Mesothelial cell of epicardium (in vitro differentiated cells): ENCODE measurements around the gene GLDN. TPM values are rescaled to one million over a fixed set of nuclear protein-coding genes. Genes with fewer than 3 reads are reported as not detected.

Experiments used
- DNase-seq, 2 experiments: peaks; one replicate each; pipeline ENCODE4 v3.0.0; 2021; ENCODE audit warnings: low spot score in 2 of 2; ENCODE audit not compliant: unreplicated experiment in 2 of 2
- H3K27ac Mint-ChIP-seq: 2 replicates; pipeline ENCODE4 v1.8.0; 2021; ENCODE audit warnings: mixed read lengths
- H3K27me3 Mint-ChIP-seq: 2 replicates; pipeline ENCODE4 v1.8.0; 2021; ENCODE audit warnings: low read depth, mixed read lengths
- H3K36me3 Mint-ChIP-seq: 2 replicates; pipeline ENCODE4 v1.8.0; 2021; ENCODE audit warnings: mixed read lengths
- H3K4me1 Mint-ChIP-seq: 2 replicates; pipeline ENCODE4 v1.8.0; 2021; ENCODE audit warnings: mixed read lengths
- H3K4me3 Mint-ChIP-seq: 2 replicates; pipeline ENCODE4 v1.8.0; 2021; ENCODE audit warnings: mild to moderate bottlenecking, moderate library complexity, mixed read lengths
- H3K9me3 Mint-ChIP-seq: 2 replicates; pipeline ENCODE4 v1.8.0; 2021; ENCODE audit warnings: mixed read lengths
- CTCF ChIP-seq: fragments of 200-600 bp; sonication (generic); IDR thresholded peaks from one replicate; pipeline ENCODE4 v1.5.0; 2021; ENCODE audit warnings: antibody characterized with exemption; ENCODE audit not compliant: unreplicated experiment
- total RNA-seq: library from RNA; stranded (reverse); gene quantifications from 3 replicates; pipeline ENCODE4 v1.2.1, GENCODE V29; 2021

GLDN gene
- total RNA-seq, 1 donor from 2014 or later: 0.38 TPM

DNA sequence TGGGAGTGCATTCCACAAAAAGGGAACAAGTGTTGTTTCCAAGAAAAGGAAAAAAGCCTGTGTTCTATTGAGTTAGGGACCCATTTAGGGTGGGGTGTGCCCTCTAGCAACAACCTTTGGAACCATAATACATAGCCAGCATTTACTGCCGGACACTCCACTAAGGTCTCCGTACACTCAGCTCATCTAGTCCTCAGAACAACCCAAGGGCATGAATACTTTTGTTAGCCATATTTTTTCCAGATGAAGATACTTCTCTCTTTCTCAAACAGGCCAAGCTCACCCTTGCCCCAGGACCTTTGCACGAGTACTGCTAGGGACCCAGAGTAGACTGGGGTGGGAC lies 46.2 kb downstream of the GLDN start:
- H3K27me3 Mint-ChIP-seq: no peaks in the 10 kb centered on the region
- no peak for TF ChIP-seq CTCF
- H3K27ac Mint-ChIP-seq: no peak overlapping the region
- no peak overlapping the region for H3K4me3 Mint-ChIP-seq
- no peaks in the 10 kb centered on the region for H3K4me1 Mint-ChIP-seq
- H3K36me3 Mint-ChIP-seq: no peaks in the 10 kb centered on the region
- H3K9me3 Mint-ChIP-seq: peaks cover under 1% of the 10 kb centered on the region
- no peak for DNase-seq

GRCh38 chr15:51388726-51389125 lies 47.3 kb downstream of the GLDN start:
- H3K27ac Mint-ChIP-seq: no peak overlapping the region
- no peaks in the 10 kb centered on the region for H3K4me1 Mint-ChIP-seq
- H3K27me3 Mint-ChIP-seq: no peaks in the 10 kb centered on the region
- no peaks in the 10 kb centered on the region for H3K36me3 Mint-ChIP-seq
- no peak for TF ChIP-seq CTCF
- H3K4me3 Mint-ChIP-seq: no peak overlapping the region
- peaks cover 3% of the 10 kb centered on the region for H3K9me3 Mint-ChIP-seq
- no peak for DNase-seq

GRCh38 chr15:51390241-51390965 lies 48.9 kb downstream of the GLDN start:
- Mint-ChIP-seq H3K9me3 (peaks cover 3% of the 10 kb centered on the region), H3K4me1 (no peaks in the 10 kb centered on the region), H3K36me3 (no peaks in the 10 kb centered on the region), H3K27me3 (no peaks in the 10 kb centered on the region), H3K27ac (no peak overlapping the region), H3K4me3 (no peak overlapping the region)
- DNase-seq: no peak
- no peak for TF ChIP-seq CTCF

- peaks cover 3% of the 10 kb centered on the region for H3K9me3 Mint-ChIP-seq
- H3K4me3 Mint-ChIP-seq: no peak overlapping the region
- no peak overlapping the region for H3K27ac Mint-ChIP-seq
- H3K36me3 Mint-ChIP-seq: no peaks in the 10 kb centered on the region
- no peaks in the 10 kb centered on the region for H3K27me3 Mint-ChIP-seq
- H3K4me1 Mint-ChIP-seq: no peaks in the 10 kb centered on the region
- no peak for DNase-seq
- TF ChIP-seq CTCF: no peak
These were observed 49.5 kb downstream of the GLDN start for GRCh38 chr15:51390966-51391422.

- Mint-ChIP-seq H3K27me3 (peaks cover 3% of the 10 kb centered on the region), H3K27ac (no peak overlapping the region), H3K36me3 (no peaks in the 10 kb centered on the region), H3K4me3 (no peak overlapping the region), H3K4me1 (no peaks in the 10 kb centered on the region), H3K9me3 (peaks cover 3% of the 10 kb centered on the region)
- DNase-seq: no peak
- TF ChIP-seq CTCF: no peak
These were observed 55.5 kb downstream of the GLDN start for GRCh38 chr15:51396921-51397320.
